HCT116 (cell line): ENCODE data around the gene KLK1. TPM values are rescaled to one million over a fixed set of nuclear protein-coding genes. Genes with fewer than 3 reads are reported as not detected.

Experiments used
- ATAC-seq: fragments of 200-7000 bp; cut with Tn5 transposase; 2 replicates; pipeline ENCODE4 v1.9.1; 2020; ENCODE audit warnings: mild to moderate bottlenecking, moderate library complexity
- BruUV-seq: library from RNA; stranded (reverse); fragments of 400-500 nt; replicated peaks from 2 replicates; lab custom pipeline; 2021; lab: Mats Ljungman, UMichigan
- CTCF ChIA-PET: fragments of 300-600 bp; sonication (Branson Sonifier 250); formaldehyde crosslinking; loops from one replicate; lab custom pipeline; 2021; ENCODE audit warnings: antibody characterized with exemption; lab: Charles Lee
- POLR2A ChIA-PET: fragments of 300-600, 350-600 bp; sonication (Branson Sonifier 250); formaldehyde crosslinking; loops from one replicate; lab custom pipeline; 2021; ENCODE audit warnings: antibody characterized with exemption; lab: Charles Lee
- RAD21 ChIA-PET, 2 experiments: fragments of 300-600 bp; sonication (Branson Sonifier 250); formaldehyde crosslinking; loops; one replicate each; lab custom pipeline; 2023; ENCODE audit warnings: low total read pairs in 2 of 2; ENCODE audit not compliant: uncharacterized antibody in 2 of 2, unreplicated experiment in 2 of 2, low non-redundant PET in 1 of 2; lab: Charles Lee
- DNase-seq: peaks from one replicate; pipeline ENCODE4 v3.0.0-alpha.2; 2010; ENCODE audit warnings: low read depth, low spot score
- H2AFZ ChIP-seq: fragments of 200-600 bp; shearing (Covaris generic), sonication (generic); 2 replicates; pipeline ENCODE4 v1.6.1; 2017; ENCODE audit warnings: low read depth, mixed run types, mixed read lengths, antibody characterized with exemption, low read length; ENCODE audit not compliant: poor library complexity, severe bottlenecking
- H3K27ac ChIP-seq: 2 replicates; pipeline ENCODE4 v1.5.1; 2012; ENCODE audit warnings: low read depth, low read length
- H3K27me3 ChIP-seq: fragments of 200-600 bp; sonication (generic); 2 replicates; pipeline ENCODE4 v1.6.1; 2016; ENCODE audit warnings: mixed run types, low read length, mixed read lengths; ENCODE audit not compliant: insufficient read depth
- H3K36me3 ChIP-seq, 2 experiments: fragments of 200-500 bp in 1 of 2; fragments of 200-600 bp in 1 of 2; sonication (Bioruptor generic) in 1 of 2; sonication (generic) in 1 of 2; 2 replicates each; pipeline versions ENCODE4 v1.5.1 to v1.6.1; 2014 to 2016; ENCODE audit warnings: low read length in 2 of 2, inconsistent platforms in 1 of 2, mixed read lengths in 1 of 2, mixed run types in 1 of 2; ENCODE audit not compliant: insufficient read depth in 2 of 2, control insufficient read depth in 1 of 2
- H3K4me1 ChIP-seq, 2 experiments: fragments of 200-600 bp in 1 of 2; sonication (generic) in 1 of 2; 2 replicates each; pipeline versions ENCODE4 v1.5.1 to v1.6.1; 2012 to 2017; ENCODE audit warnings: low read length in 2 of 2, inconsistent platforms in 1 of 2, mild to moderate bottlenecking in 1 of 2, mixed read lengths in 1 of 2, mixed run types in 1 of 2, moderate library complexity in 1 of 2; ENCODE audit not compliant: insufficient read depth in 2 of 2, control insufficient read depth in 1 of 2
- H3K4me2 ChIP-seq: fragments of 200-600 bp; sonication (generic); 2 replicates; pipeline ENCODE4 v1.6.1; 2017; ENCODE audit warnings: mixed run types, low read length, mixed read lengths
- H3K4me3 ChIP-seq, 2 experiments: fragments of 200-600 bp in 1 of 2; sonication (generic) in 1 of 2; replicated peaks in 1 of 2; 2 replicates each; pipeline ENCODE4 v1.5.1; 2011 to 2016; ENCODE audit warnings: low read length in 2 of 2, control low read depth in 1 of 2, low read depth in 1 of 2, mild to moderate bottlenecking in 1 of 2, mixed read lengths in 1 of 2, mixed run types in 1 of 2
- H3K79me2 ChIP-seq: fragments of 200-600 bp; sonication (generic); 2 replicates; pipeline ENCODE4 v1.6.1; 2017; ENCODE audit warnings: mild to moderate bottlenecking, mixed run types, low read length, moderate library complexity, mixed read lengths; ENCODE audit not compliant: insufficient read depth
- H3K9ac ChIP-seq: fragments of 200-600 bp; sonication (generic); 2 replicates; pipeline ENCODE4 v1.6.1; 2016; ENCODE audit warnings: low read length, mixed read lengths
- H3K9me2 ChIP-seq: fragments of 200-600 bp; sonication (generic), shearing (Covaris generic); 2 replicates; pipeline ENCODE4 v1.6.1; 2017; ENCODE audit warnings: mixed run types, mild to moderate bottlenecking, moderate library complexity; ENCODE audit not compliant: insufficient read depth
- H3K9me3 ChIP-seq, 2 experiments: fragments of 200-500 bp in 1 of 2; fragments of 200-600 bp in 1 of 2; sonication (Bioruptor generic) in 1 of 2; sonication (generic) in 1 of 2; 2 replicates each; pipeline ENCODE4 v1.6.1; 2014 to 2017; ENCODE audit warnings: low read length in 2 of 2, mixed read lengths in 2 of 2, inconsistent platforms in 1 of 2, low read depth in 1 of 2, mild to moderate bottlenecking in 1 of 2, mixed run types in 1 of 2, moderate library complexity in 1 of 2; ENCODE audit not compliant: control insufficient read depth in 1 of 2, insufficient read depth in 1 of 2
- H4K20me1 ChIP-seq: fragments of 200-600 bp; sonication (generic), shearing (Covaris generic); 2 replicates; pipeline ENCODE4 v1.6.1; 2017; ENCODE audit warnings: mixed run types, mild to moderate bottlenecking, moderate library complexity; ENCODE audit not compliant: insufficient read depth
- ATF3 ChIP-seq: IDR thresholded peaks from 2 replicates; pipeline ENCODE4 v1.6.1; 2012
- CEBPB ChIP-seq: IDR thresholded peaks from 2 replicates; pipeline ENCODE4 v1.6.1; 2012; ENCODE audit warnings: low read depth
- EGR1 ChIP-seq: IDR thresholded peaks from 2 replicates; pipeline ENCODE4 v1.6.1; 2012; ENCODE audit warnings: low read depth
- EZH2 ChIP-seq: fragments of 200-600 bp; sonication (generic); IDR thresholded peaks from 2 replicates; pipeline ENCODE4 v1.6.1; 2017; ENCODE audit warnings: antibody characterized with exemption, mixed run types
- EZH2phosphoT487 ChIP-seq: fragments of 200-600 bp; IDR thresholded peaks from 2 replicates; pipeline ENCODE4 v1.6.1; 2018; ENCODE audit warnings: antibody characterized with exemption, borderline replicate concordance
- FOSL1 ChIP-seq: IDR thresholded peaks from 2 replicates; pipeline ENCODE4 v1.6.1; 2012; ENCODE audit warnings: low read depth
- JUND ChIP-seq: IDR thresholded peaks from 2 replicates; pipeline ENCODE4 v1.6.1; 2012
- MAX ChIP-seq: IDR thresholded peaks from 2 replicates; pipeline ENCODE4 v1.6.1; 2012
- POLR2A ChIP-seq: IDR thresholded peaks from 2 replicates; pipeline ENCODE4 v1.7.0; 2011; ENCODE audit warnings: borderline replicate concordance; ENCODE audit not compliant: insufficient read depth, insufficient read length; ENCODE audit errors: extremely low read depth
- REST ChIP-seq: IDR thresholded peaks from 2 replicates; pipeline ENCODE4 v1.6.1; 2012; ENCODE audit warnings: low read depth
- SP1 ChIP-seq: IDR thresholded peaks from 2 replicates; pipeline ENCODE4 v1.6.1; 2012; ENCODE audit warnings: low read depth
- SRF ChIP-seq: IDR thresholded peaks from 2 replicates; pipeline ENCODE4 v1.6.1; 2012; ENCODE audit warnings: low read depth
- TCF7L2 ChIP-seq: IDR thresholded peaks from 2 replicates; pipeline ENCODE4 v1.7.0; 2011; ENCODE audit warnings: borderline replicate concordance, inconsistent platforms; ENCODE audit not compliant: insufficient read depth, insufficient read length; ENCODE audit errors: extremely low read depth
- YY1 ChIP-seq: IDR thresholded peaks from 2 replicates; pipeline ENCODE4 v1.6.1; 2011; ENCODE audit warnings: low read length, low read depth, moderate library complexity, mild to moderate bottlenecking; ENCODE audit not compliant: insufficient replicate concordance; ENCODE audit errors: extremely low read depth
- ZFX ChIP-seq: fragments of 450-650 bp; IDR thresholded peaks from 2 replicates; pipeline ENCODE4 v1.6.1; 2017
- intact Hi-C: fragments of 100-400 bp; cut with micrococcal nuclease; formaldehyde crosslinking; loops from 2 replicates; pipeline ENCODE4 v1.10.0; 2022
- total RNA-seq: library from RNA; stranded (reverse); gene quantifications from one replicate; pipeline ENCODE4 v1.2.1, GENCODE V29; 2021; ENCODE audit not compliant: unreplicated experiment

KLK1 gene
- total RNA-seq, 1 experiment from 2014 or later, result 3.3 TPM

- intact Hi-C loops, result no loop called here
- H3K4me3 ChIP-seq, result no peak within 1 kb of the TSS
- no peaks in the 10 kb centered on the region for H4K20me1 ChIP-seq
- no peaks in the 10 kb centered on the region for H3K4me1 ChIP-seq
- no peak for ATAC-seq
- POLR2A ChIA-PET, result no interaction called here
- H3K4me2 ChIP-seq, result no peak within 1 kb of the TSS
- H3K79me2 ChIP-seq, result no peaks in the 10 kb centered on the region
- no peaks in the 10 kb centered on the region for H3K9me3 ChIP-seq
- no peak within 1 kb of the TSS for H3K9ac ChIP-seq
- H3K27ac ChIP-seq, result no peak within 1 kb of the TSS
- RAD21 ChIA-PET, result no interaction called here
- peaks cover 82% of the 10 kb centered on the region for H3K27me3 ChIP-seq
- CTCF ChIA-PET, result no interaction called here
- DNase-seq, result no peak
- no peaks in the 10 kb centered on the region for H3K9me2 ChIP-seq
- no peaks in the 10 kb centered on the region for H3K36me3 ChIP-seq
- TF ChIP-seq ZFX, result no peak
- no peak for TF ChIP-seq YY1
- TF ChIP-seq CEBPB, result no peak
- no peak for TF ChIP-seq REST
- TF ChIP-seq EZH2, result no peak
- BruUV-seq, result no TSS peak
- no peak within 1 kb of the TSS for H2AFZ ChIP-seq
Measured at GRCh38 chr19:50873056-50873455, 49.5 kb upstream of the KLK1 start, which contains the start of gene KLK2. KLK2 (plus strand) TSS chr19:50873439; CDS start chr19:50873474, 35 bp downstream.

- H3K9ac ChIP-seq, result no peak overlapping the region
- no peak overlapping the region for H3K4me2 ChIP-seq
- peaks cover 77% of the 10 kb centered on the region for H3K27me3 ChIP-seq
- no peaks in the 10 kb centered on the region for H3K9me2 ChIP-seq
- H3K9me3 ChIP-seq, result no peaks in the 10 kb centered on the region
- no peaks in the 10 kb centered on the region for H3K4me1 ChIP-seq
- no peak overlapping the region for H3K4me3 ChIP-seq
- no peaks in the 10 kb centered on the region for H4K20me1 ChIP-seq
- H3K79me2 ChIP-seq, result no peaks in the 10 kb centered on the region
- ChIA-PET RAD21 (no interaction called here), CTCF (no interaction called here), POLR2A (no interaction called here)
- H2AFZ ChIP-seq, result no peak overlapping the region
- no peak overlapping the region for H3K27ac ChIP-seq
- no peaks in the 10 kb centered on the region for H3K36me3 ChIP-seq
- intact Hi-C loops, result no loop called here
- DNase-seq (no peak), ATAC-seq (no peak)
- BruUV-seq, result no TSS peak
- TF ChIP-seq MAX (no peak), TCF7L2 (no peak), ATF3 (no peak), FOSL1 (no peak), SRF (no peak), EZH2phosphoT487 (no peak), POLR2A (no peak), SP1 (no peak), CEBPB (no peak), EGR1 (no peak), EZH2 (no peak), JUND (no peak)
Measured at GRCh38 chr19:50870417-50871089, 47.0 kb upstream of the KLK1 start.
